Measurements from ENCODE around the gene ZNF280A.

- TF ChIP-seq CTCF (IDR thresholded peaks at IDR 0.05) (no peak), POLR2AphosphoS5 (IDR thresholded peaks at IDR 0.05) (no peak), POLR2A (IDR thresholded peaks at IDR 0.05) (no peak)
Measured at GRCh38 chr22:22548910-22549309, 28.8 kb upstream of the ZNF280A start.

Data from breast epithelium (tissue), 3 donors.